IMR-90 (cell line): ENCODE data around the gene IQCF6.

Experiments
- BHLHE40 ChIP-seq: fragments of 150-350 bp; IDR thresholded peaks from 2 replicates; pipeline ENCODE4 v1.6.1; 2016; ENCODE audit warnings: mild to moderate bottlenecking, low read depth, low read length
- CEBPB ChIP-seq: IDR thresholded peaks from 2 replicates; pipeline ENCODE4 v1.6.1; 2012; ENCODE audit warnings: low read depth, low read length, improper control_type of control experiment
- CHD1 ChIP-seq: IDR thresholded peaks from 2 replicates; pipeline ENCODE4 v1.6.1; 2012; ENCODE audit warnings: low read depth, low read length, improper control_type of control experiment
- CTCF ChIP-seq: conservative IDR thresholded peaks from 2 replicates; pipeline ENCODE4 v1.5.1; 2012; ENCODE audit warnings: mild to moderate bottlenecking, low read depth, low read length, improper control_type of control experiment
- ELK1 ChIP-seq: fragments of 150-350 bp; IDR thresholded peaks from 2 replicates; pipeline ENCODE4 v1.6.1; 2016; ENCODE audit warnings: low read depth, mild to moderate bottlenecking, low read length, moderate library complexity, borderline replicate concordance
- FOS ChIP-seq: fragments of 150-350 bp; IDR thresholded peaks from 2 replicates; pipeline ENCODE4 v1.6.1; 2016; ENCODE audit warnings: low read depth, low read length
- NFE2L2 ChIP-seq: fragments of 150-350 bp; IDR thresholded peaks from 2 replicates; pipeline ENCODE4 v1.6.1; 2016; ENCODE audit warnings: low read depth, mild to moderate bottlenecking, low read length
- POLR2A ChIP-seq: IDR thresholded peaks from 2 replicates; pipeline ENCODE4 v1.6.1; 2012; ENCODE audit warnings: mild to moderate bottlenecking, low read depth, low read length
- RAD21 ChIP-seq: IDR thresholded peaks from 2 replicates; pipeline ENCODE4 v1.6.1; 2012; ENCODE audit warnings: low read length, improper control_type of control experiment
- RCOR1 ChIP-seq: IDR thresholded peaks from 2 replicates; pipeline ENCODE4 v1.6.1; 2012; ENCODE audit warnings: mild to moderate bottlenecking, low read length, improper control_type of control experiment; ENCODE audit not compliant: insufficient replicate concordance
- RFX5 ChIP-seq: IDR thresholded peaks from 2 replicates; pipeline ENCODE4 v1.8.0; 2012; ENCODE audit warnings: low read depth, mild to moderate bottlenecking, low read length, moderate library complexity
- USF2 ChIP-seq: fragments of 150-350 bp; IDR thresholded peaks from 2 replicates; pipeline ENCODE4 v1.6.1; 2017; ENCODE audit warnings: mild to moderate bottlenecking, antibody characterized with exemption, low read length, low read depth

- TF ChIP-seq CTCF = no peak
- TF ChIP-seq RAD21 = no peak
- TF ChIP-seq POLR2A = no peak
- TF ChIP-seq USF2 = no peak
- TF ChIP-seq NFE2L2 = no peak
- TF ChIP-seq BHLHE40 = no peak
- no peak for TF ChIP-seq ELK1
- TF ChIP-seq FOS = no peak
- no peak for TF ChIP-seq CEBPB
- no peak for TF ChIP-seq RFX5
- no peak for TF ChIP-seq CHD1
- TF ChIP-seq RCOR1 = no peak
These were observed 7.2 kb upstream of the IQCF6 start for GRCh38 chr3:51786267-51786666.
